Ovary (tissue), 3 donors: ENCODE measurements around the gene TSPAN7.

Experiments
- CTCF ChIP-seq, 3 donors: fragments of 450-650 bp in 2 of 3; fragments of 200-600 bp in 1 of 3; IDR thresholded peaks; one replicate each; pipeline versions ENCODE4 v1.5.1 to v1.8.0; 2016 to 2022; ENCODE audit warnings: antibody characterized with exemption in 3 of 3, mild to moderate bottlenecking in 1 of 3
- EP300 ChIP-seq: sonication (generic); formaldehyde crosslinking; IDR thresholded peaks from one replicate; pipeline ENCODE4 v1.6.1; 2017; ENCODE audit warnings: antibody characterized with exemption
- POLR2A ChIP-seq: fragments of 450-650 bp; IDR thresholded peaks from one replicate; pipeline ENCODE4 v1.6.1; 2017; ENCODE audit warnings: antibody characterized with exemption, mild to moderate bottlenecking, moderate library complexity
- donor health status: DM: no; HTN: no; CAD: no.

DNA sequence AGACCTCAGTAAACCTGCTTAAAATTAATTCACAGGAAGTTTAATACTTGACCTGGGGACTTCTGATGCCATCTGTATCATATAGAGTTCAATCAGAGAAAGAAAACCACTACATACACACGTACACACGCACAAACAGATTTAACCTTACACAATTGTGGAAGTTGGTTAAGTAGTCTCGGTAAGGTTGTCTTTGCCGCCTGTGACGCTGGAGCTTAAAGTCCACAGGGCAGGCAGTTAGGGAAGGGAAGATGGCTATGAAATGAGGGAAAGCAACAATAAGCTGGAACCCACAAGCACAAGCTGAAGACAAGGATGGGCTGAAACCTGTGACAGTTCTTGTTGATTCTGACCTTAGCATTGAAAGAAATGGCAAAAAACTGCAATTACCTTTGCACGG, 41.7 kb upstream of the TSPAN7 start:
- TF ChIP-seq CTCF (IDR thresholded peaks at IDR 0.05) (no peak), POLR2A (no peak), EP300 (no peak)
